PC-3 (cell line): ENCODE results near the gene BAHD1.

ENCODE experiments used
- CTCF ChIP-seq: fragments of 300-600 bp; sonication (generic); conservative IDR thresholded peaks from 2 replicates; pipeline ENCODE4 v1.5.1; 2017; ENCODE audit warnings: antibody characterized with exemption, low read depth, mild to moderate bottlenecking, low read length
- EZH2 ChIP-seq: fragments of 300-600 bp; sonication (generic); IDR thresholded peaks from one replicate; pipeline ENCODE4 v1.6.1; 2017; ENCODE audit warnings: antibody characterized with exemption, mild to moderate bottlenecking, low read length; ENCODE audit not compliant: unreplicated experiment

- TF ChIP-seq CTCF (no peak), EZH2 (no peak)
Observed at GRCh38 chr15:40477642-40478327, 37.0 kb downstream of the BAHD1 start.
